ENCODE measurements around the gene ATF2.

DNA sequence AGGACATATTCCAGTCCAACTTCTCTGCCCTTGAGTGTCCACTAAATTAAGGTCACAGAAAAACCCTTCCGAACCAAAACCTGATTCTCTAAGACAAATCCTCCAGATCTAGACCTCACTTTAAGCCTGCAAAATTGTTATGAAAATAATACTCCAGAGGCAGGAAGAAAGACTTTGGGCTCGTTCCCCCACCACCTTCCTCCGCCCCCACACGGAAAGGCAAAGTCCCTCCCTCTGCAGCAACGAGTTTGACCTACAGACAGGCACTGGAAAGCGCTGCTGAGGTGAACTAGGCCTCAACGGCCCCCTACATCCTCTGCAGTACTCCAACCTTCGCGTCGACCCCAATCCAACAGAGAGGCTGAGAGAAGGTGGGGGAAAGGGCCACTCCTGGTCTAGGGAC lies 12.7 kb upstream of the ATF2 start:
- no peak for TF ChIP-seq FOXK2 (IDR thresholded peaks at IDR 0.05)
- TF ChIP-seq ELF4 (IDR thresholded peaks at IDR 0.05), result no peak

All from HEK293T (cell line).